ENCODE data around the gene TSPO.

DNA sequence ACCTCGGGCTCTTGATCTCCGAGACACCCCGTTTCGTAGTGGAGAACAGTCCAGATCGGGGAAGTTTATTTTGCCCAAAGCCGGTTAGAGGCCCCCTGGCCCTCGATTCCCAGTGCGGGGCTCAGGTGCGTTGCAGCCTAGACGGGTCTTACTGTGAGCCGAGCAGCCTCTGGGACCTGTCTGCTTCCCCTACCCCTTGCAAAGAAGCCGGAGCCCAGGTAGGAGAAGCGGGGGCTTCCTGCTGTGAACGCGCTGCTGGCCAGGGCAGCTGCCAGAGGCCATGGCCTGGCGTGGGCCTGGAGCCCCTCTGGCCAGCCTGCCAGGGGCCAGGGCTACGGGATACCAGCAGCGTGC, 621 bp downstream of the TSPO start:
- TF ChIP-seq FOXA1 (IDR thresholded peaks at IDR 0.05) (no peak), ARNT (IDR thresholded peaks at IDR 0.05) (no peak), HDGF (IDR thresholded peaks at IDR 0.05; ENCODE audit: borderline replicate concordance) (no peak), ELF4 (IDR thresholded peaks at IDR 0.05) (no peak), FOXK2 (IDR thresholded peaks at IDR 0.05) (no peak), FOXM1 (IDR thresholded peaks at IDR 0.05; ENCODE audit: borderline replicate concordance) (no peak), LEF1 (IDR thresholded peaks at IDR 0.05; ENCODE audit: borderline replicate concordance) (no peak), SP1 (IDR thresholded peaks at IDR 0.05) (no peak), ZNF384 (IDR thresholded peaks at IDR 0.05) (no peak), SUZ12 (IDR thresholded peaks at IDR 0.05) (no peak), NFRKB (IDR thresholded peaks at IDR 0.05) (no peak)
- TF ChIP-seq, protein P1, sequence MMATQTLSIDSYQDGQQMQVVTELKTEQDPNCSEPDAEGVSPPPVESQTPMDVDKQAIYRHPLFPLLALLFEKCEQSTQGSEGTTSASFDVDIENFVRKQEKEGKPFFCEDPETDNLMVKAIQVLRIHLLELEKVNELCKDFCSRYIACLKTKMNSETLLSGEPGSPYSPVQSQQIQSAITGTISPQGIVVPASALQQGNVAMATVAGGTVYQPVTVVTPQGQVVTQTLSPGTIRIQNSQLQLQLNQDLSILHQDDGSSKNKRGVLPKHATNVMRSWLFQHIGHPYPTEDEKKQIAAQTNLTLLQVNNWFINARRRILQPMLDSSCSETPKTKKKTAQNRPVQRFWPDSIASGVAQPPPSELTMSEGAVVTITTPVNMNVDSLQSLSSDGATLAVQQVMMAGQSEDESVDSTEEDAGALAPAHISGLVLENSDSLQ (IDR thresholded peaks at IDR 0.05): no peak
